Measurements from ENCODE around the gene STXBP5L. TPM values are rescaled to one million over a fixed set of nuclear protein-coding genes. Genes with fewer than 3 reads are reported as not detected.

STXBP5L gene
- total RNA-seq, 4 donors from 2014 or later = not detected

DNA sequence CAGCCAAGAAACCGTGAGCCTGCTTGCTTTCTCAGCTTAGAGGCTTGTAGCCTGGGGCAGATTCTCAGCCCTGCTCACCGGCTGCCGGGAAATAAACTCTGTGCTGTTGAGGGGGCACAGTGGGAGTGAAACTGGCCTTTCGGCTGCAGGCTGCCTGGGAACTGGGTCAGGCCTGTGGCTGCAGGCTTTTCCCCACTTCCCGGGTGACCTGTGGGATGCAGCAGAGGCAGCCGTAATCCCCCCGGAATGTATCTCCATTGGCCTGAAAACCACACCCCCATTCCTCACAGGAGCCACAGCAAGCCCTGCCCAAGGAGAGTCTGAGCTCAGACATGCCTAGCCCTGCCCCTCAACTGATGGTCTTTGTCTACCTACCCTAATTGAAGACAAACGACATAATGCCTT is 110.9 kb downstream of the STXBP5L start:
- TF ChIP-seq, protein P1, sequence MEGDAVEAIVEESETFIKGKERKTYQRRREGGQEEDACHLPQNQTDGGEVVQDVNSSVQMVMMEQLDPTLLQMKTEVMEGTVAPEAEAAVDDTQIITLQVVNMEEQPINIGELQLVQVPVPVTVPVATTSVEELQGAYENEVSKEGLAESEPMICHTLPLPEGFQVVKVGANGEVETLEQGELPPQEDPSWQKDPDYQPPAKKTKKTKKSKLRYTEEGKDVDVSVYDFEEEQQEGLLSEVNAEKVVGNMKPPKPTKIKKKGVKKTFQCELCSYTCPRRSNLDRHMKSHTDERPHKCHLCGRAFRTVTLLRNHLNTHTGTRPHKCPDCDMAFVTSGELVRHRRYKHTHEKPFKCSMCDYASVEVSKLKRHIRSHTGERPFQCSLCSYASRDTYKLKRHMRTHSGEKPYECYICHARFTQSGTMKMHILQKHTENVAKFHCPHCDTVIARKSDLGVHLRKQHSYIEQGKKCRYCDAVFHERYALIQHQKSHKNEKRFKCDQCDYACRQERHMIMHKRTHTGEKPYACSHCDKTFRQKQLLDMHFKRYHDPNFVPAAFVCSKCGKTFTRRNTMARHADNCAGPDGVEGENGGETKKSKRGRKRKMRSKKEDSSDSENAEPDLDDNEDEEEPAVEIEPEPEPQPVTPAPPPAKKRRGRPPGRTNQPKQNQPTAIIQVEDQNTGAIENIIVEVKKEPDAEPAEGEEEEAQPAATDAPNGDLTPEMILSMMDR (IDR thresholded peaks at IDR 0.05; ENCODE audit: low read depth) = no peak

- TF ChIP-seq, protein P1 (IDR thresholded peaks at IDR 0.05; ENCODE audit: low read depth) = no peak
Observed at GRCh38 chr3:121063628-121064027, 155.6 kb downstream of the STXBP5L start.

GRCh38 chr3:121064121-121064520 is 156.1 kb downstream of the STXBP5L start:
- TF ChIP-seq, protein P1 (IDR thresholded peaks at IDR 0.05; ENCODE audit: low read depth) = no peak

DNA sequence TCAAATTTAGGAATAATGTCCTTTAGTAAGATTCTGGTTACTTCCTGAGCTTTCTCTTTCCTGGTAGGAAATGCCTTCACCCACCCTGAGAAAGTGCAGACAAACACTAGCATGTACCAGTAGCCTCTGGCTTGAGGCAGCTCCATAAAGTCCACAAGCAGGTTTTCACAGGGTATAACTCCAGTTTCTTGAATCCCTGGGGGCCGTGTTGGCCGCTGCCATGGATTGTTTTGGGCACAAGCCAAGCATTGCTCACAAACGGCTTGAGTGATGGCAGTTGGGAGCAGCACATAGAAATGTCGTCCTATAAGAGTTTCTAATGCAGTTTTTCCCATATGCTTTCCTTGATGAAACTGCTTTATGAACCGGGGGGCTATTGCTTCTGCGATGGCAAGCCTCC is 164.1 kb downstream of the STXBP5L start:
- TF ChIP-seq, protein P1 (IDR thresholded peaks at IDR 0.05; ENCODE audit: low read depth) = no peak

DNA sequence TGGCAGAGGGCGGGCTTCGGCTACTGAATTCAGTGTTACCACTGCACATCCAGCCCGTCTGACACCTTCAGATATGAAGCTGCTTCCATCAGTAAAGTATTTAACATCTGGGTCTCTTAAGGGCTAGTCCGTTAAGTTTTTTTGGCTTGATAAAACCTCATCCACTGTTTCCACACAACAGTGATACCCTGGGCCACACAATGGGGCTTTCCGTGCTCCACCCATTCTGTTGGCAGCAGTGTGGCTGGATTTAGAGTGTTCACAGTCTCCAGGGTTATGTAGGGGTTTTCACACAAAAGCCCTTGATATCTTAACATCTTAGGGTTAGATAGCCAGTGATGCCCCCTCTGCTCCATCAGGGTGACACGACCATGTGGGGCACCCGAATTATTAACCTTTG is 165.0 kb downstream of the STXBP5L start:
- TF ChIP-seq, protein P1 (IDR thresholded peaks at IDR 0.05; ENCODE audit: low read depth) = no peak

DNA sequence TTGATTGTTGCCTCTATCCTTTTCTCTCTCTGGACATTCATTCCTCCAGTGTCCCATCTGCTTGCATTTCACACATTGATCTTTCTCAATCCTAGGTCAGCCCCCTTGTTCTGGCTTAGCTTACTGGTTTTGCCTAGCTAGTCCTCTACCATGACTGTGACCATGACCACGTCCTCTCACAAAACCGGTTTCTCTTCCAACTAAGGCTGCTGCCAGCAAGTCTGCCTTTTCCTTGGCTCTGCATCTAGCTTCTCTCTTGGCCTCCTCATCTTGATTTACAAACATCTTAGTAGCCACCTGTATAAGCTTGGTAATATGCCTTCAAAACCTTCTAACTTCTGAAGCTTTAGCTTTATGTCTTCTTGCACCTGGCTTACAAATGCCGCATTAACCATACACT is 167.2 kb downstream of the STXBP5L start:
- TF ChIP-seq, protein P1 (IDR thresholded peaks at IDR 0.05; ENCODE audit: low read depth) = no peak

- TF ChIP-seq, protein P1 (IDR thresholded peaks at IDR 0.05; ENCODE audit: low read depth) = no peak
Observed at GRCh38 chr3:121096953-121097352, 188.9 kb downstream of the STXBP5L start.
